HuH-7.5 (cell line): Measurements from ENCODE around the gene RPL22.
"Not testable (repeated sequence)": the region's sequence is repeated elsewhere in the genome, so short reads cannot be mapped to it uniquely, and the experiment has no call there.

Experiments used
- DNase-seq: peaks from one replicate; pipeline ENCODE4 v3.0.0; 2011; ENCODE audit warnings: low spot score

Gene RPL22

GRCh38 chr1:6233376-6233775 is 34.0 kb upstream of the RPL22 start:
- no peak for DNase-seq

GRCh38 chr1:6225651-6226050 is 26.3 kb upstream of the RPL22 start:
- no peak for DNase-seq

DNA sequence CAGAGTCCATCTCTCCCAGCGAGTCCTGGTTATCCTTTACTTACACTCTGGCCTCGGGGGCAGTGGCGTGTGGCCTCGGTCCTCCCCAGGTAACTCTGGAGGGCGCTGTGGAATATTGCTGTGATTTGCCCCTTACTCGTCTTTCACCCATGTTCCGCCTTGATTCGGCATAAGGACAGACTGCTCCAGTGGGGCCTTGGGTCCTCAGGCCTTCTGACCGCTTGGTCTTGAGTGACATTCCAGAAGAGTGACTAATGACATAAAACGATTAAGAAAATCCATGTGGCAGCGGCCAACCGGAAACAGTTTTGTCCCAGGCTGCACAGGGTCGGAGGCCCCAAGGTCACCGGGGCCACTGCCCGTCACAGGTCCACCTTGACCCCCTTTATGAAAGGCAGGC is 25.3 kb upstream of the RPL22 start:
- no peak for DNase-seq

DNA sequence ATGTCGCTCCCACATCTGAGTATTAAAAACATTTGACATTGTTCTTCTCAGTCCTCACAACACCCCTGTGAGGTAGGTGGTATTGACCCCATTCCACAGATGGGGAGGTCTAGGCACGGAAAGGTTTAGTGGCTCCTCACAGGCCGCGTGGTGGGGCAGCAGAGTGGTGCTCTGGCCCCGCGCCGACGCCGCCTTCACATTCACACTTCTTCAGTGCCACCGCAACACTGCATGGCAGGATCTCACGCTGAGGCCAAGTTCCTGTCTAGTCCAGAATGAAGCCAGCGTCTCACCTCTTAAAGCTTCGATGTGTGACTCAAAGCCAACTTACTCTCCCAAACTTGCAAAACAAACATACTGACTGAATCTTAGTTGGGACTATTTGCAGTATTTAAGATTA is 24.2 kb upstream of the RPL22 start:
- DNase-seq = no peak

DNA sequence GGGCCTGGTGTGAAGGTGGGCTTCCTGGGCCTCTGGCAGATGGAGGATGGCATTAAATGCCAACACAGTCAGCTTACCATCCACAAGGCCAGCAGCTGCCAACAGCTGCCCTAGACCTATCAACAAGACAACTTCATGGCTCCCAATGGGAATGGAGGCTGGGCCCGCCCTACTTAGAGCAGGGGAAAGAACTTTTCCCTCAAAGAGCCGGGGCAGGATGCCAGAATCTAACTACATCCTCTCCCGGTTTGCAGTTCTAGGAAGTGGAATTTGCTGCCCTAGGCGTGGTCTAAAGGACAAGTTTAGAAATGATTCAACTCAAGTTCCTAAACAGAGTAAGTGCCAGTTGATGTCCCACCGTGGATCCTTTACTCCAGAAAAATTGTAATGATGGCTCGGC is 23.2 kb upstream of the RPL22 start:
- no peak for DNase-seq

DNA sequence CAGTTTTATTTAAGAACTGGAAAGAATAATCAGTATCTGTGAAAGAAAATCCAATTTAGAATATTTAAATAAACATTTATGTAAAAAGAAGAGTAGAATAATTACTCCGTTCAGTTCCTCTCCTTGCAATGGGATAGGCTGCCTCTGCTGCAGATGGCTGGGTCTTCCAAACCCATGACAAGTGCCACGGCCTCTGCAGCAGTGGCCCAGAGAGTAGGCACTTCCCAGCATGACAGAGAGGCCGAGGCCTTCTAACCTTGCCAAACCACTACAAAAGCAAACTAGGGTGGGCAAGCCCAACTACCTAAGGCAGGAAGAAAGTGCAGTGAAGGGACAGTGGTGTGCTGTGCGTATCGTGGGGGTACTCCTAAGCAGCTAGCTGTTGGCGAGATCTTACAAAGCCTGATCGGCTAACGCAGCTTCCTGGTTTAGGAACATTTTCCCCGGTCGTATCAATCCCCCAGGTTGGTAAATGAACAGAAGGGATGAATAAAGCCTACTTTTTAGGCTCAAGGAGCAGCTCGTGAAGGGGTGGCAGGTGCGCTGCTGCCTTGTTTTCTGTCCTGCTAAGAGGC is 21.9 kb upstream of the RPL22 start:
- DNase-seq = no peak

GRCh38 chr1:6220236-6220635 is 20.8 kb upstream of the RPL22 start:
- no peak for DNase-seq

DNA sequence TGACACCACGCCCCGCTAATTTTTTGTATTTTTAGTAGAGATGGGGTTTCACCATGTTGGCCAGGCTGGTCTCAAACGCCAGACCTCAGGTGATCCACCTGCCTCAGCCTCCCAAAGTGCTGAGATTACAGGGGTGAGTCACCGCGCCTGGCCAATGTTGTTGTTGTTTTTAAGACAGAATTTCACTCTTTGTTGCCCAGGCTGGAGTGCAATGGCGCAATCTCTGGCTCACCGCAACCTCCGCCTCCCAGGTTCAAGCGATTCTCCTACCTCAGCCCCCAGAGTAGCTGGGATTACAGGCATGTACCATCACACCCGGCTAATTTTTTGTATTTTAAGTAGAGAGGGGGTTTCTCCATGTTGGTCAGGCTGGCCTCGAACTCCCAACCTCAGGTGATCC is 20.2 kb upstream of the RPL22 start:
- DNase-seq = not testable (repeated sequence)

DNA sequence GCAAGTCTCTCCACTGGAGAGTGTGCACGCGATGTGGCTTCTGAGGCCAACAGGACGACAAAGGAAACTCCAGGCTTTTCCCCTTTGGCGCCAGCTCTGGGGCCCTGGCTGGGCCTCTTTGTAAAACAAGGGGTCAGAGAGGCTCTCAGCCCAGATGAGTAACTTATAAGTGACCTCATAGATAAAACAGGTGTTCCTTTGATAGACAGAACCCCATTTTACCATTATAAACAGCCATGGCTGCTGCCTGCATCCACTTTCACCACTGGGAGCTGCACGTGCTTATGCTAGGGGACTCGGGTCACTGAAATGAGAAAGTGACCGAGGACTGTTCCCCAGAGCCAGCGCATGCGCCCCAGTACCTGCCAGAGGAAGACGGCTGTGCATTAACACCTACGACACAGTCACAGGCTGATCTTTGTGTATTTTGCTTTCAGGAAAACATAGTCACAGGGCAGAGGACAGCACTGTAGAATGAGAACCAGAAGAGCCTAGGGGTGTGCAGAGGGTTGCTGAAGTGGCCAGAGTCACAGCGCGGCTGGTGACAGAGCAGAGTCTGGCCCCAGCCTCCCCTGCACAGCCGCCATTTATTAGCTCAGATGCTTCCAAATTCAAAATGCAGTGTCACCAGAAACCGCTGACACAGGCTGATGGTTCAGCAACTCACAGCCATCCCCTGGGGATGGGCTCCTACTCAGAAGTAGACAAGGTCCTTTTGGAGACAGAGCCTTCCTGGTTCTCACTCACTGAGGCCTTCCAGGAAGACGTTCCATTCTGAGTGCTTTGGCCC is 19.2 kb upstream of the RPL22 start:
- no peak for DNase-seq

DNA sequence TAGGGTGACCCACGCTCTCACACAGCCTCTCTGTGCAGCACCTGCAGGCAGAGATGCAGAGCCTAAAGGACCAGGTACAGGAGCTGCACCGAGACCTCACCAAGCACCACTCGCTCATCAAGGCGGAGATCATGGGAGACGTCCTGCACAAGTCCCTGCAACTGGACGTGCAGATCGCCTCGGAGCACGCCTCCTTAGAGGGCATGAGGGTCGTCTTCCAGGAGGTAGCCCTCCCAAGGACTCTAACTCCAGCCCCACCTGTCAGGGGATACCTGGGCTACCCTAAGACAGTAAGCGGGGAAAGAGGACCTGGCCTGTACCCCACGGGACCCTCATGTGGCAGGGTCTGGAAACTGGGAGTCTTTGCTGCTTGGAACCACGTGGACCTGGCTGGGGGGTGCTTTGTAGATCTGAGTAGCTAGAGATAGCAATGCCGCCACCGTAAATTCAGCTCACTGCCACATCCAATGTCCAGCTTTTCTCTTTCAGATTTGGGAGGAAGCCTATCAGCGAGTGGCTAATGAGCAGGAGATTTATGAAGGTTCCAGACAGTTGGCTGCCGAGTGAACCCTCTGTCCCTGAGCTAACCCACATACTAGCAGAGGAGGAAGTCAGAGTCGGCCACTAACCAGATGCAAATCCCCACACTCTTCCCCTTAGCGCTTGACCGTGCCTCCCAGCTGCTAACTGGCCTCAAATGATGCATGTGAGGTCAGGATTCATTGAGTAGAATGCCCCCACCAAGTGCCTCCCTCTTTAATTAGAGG is 13.0 kb upstream of the RPL22 start:
- no peak for DNase-seq

GRCh38 chr1:6211731-6212130 is 12.3 kb upstream of the RPL22 start:
- DNase-seq = no peak

GRCh38 chr1:6210591-6211355 is 11.4 kb upstream of the RPL22 start:
- no peak for DNase-seq

DNA sequence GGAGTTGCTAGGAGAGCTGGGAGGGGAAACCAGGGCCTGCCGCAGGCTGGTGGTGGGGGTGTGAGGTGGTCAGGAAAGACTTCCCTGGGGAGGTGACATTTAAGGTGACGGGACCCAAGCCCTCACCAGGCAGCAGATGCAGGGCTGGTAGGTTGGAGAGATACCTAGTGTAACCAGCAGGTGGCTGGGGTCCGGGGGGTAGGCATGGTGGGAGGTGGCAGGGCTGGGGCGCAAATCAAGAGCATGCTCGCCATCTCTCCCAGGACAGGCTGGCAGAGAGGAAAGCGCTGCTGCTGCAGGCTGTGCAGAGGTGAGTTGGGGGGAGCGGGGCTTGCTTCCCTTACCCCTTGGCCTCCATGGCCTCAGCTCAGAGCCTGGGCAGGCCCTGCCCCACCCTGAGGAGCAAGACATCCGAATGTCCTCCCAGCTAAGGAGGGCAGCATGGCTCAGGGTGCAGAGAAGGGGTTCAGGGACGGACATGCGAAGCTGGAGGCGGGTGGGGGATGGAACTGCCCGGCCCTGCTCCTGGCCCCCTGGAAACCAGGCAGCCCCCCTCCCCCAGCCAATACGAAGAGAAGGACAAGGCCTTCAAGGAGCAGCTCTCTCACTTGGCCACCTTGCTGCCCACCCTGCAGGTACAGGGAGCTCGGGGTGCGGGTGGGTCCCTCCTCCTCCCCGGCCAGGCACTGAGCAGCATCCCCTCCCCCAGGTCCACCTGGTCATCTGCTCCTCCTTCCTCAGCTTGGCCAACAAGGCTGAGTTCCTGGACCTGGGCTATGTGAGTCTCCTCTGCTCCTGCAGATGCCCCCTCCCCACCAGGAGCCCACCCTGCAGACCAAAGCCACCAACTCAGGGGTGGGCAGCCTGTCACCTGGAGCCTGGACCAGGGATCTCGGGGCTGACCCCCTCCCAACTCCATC is 10.5 kb upstream of the RPL22 start:
- no peak for DNase-seq

GRCh38 chr1:6208723-6209660 is 9.6 kb upstream of the RPL22 start:
- no peak for DNase-seq

DNA sequence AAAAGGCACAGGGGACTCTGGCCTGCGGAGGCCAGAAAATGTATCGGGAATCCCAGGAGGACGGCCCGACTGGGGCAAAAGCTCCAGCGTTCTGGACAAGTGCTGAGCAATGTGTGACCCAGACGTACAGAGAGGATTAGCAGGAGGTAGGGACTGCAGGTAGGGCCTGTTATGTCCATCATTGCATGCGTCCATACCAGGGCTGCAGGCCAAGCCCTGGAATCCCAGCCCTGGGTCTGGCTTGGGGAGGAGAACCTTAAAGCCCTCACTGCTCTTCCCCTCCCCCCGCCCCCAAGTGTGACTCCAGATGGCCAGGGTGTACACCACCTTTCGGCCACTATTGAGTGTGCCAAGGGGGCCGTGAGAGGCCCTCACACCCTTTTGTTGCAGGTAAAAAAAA is 8.5 kb upstream of the RPL22 start:
- no peak for DNase-seq

DNA sequence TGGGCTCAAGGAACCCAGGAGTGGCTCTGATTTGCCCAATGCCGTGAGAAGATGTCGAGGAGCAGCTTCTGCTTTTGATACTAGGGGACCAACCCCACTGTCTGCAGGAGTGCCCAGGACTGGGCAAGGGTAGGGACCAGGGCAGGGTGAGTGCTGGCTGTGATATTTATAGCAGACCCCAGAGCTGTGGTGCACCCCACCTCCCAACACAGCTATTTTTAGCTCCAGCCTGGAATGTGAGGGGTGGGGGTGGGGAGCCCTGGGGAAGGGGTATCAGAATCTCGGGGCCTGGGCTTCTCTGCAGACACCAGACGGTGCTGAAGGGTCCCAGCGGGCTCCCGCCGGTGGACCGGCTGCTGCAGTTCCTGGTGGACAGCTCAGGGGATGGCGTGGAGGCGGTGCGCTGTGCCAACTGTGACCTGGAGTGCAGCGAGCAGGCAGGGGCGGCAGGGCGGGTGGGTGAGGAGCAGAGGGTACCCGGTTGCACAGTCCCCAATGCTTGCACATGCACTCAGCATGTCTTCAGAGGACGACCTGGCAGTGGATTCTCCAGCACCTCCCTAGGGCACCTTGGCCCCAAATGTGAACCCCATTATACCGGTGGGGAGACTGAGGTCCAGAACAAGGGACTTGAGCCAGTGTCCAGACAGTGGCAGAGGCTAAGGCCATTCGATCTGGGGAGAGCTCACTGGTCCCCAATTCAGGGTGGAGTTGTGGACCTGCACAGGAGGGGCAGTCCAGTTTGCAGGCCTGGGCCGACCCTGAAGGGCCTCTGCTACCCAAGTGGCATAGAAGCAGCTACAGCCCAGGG is 7.9 kb upstream of the RPL22 start:
- no peak for DNase-seq

DNA sequence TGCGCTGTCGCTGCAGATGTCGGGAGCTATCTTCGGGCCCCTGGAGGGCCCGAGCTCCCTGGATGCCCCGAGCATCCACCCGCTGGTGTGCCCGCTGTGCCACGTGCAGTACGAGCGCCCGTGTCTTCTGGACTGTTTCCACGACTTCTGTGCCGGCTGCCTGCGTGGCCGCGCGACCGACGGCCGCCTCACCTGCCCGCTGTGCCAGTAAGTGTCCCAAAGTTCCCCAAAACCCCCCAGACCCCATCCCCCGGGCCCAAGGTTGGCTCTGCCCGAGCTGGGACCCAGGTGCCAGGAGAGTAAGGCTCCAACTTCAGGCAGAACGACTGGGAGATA is 7.1 kb upstream of the RPL22 start:
- DNase-seq = no peak

GRCh38 chr1:6205849-6206519 is 6.6 kb upstream of the RPL22 start, which contains the start of gene RNF207:
RNF207 (plus strand) TSS chr1:6206119; CDS start chr1:6206536, 417 bp downstream.
- peak; percentile 96 for DNase-seq

GRCh38 chr1:6202256-6202655 is 2.9 kb upstream of the RPL22 start:
- no peak for DNase-seq
